Kidney epithelial cell (primary cell): ENCODE measurements around the gene IL13. TPM values are rescaled to one million over a fixed set of nuclear protein-coding genes. Genes with fewer than 3 reads are reported as not detected.
"Not testable (repeated sequence)": the region's sequence is repeated elsewhere in the genome, so short reads cannot be mapped to it uniquely, and the experiment has no call there.

ENCODE experiments used
- DNase-seq: peaks from one replicate; pipeline ENCODE4 v3.0.0-alpha.2; 2010; ENCODE audit warnings: low read depth
- H3K27me3 ChIP-seq: 2 replicates; pipeline ENCODE4 v1.6.0; 2011; ENCODE audit warnings: low read length; ENCODE audit not compliant: control insufficient read depth, insufficient read depth
- H3K36me3 ChIP-seq: 2 replicates; pipeline ENCODE4 v1.5.1; 2011; ENCODE audit warnings: low read length; ENCODE audit not compliant: control insufficient read depth, insufficient read depth
- H3K4me3 ChIP-seq: 2 replicates; pipeline ENCODE4 v1.5.1; 2011; ENCODE audit warnings: low read depth, mild to moderate bottlenecking, control low read depth, low read length
- CTCF ChIP-seq: IDR thresholded peaks from 2 replicates; pipeline ENCODE4 v1.5.1; 2011; ENCODE audit warnings: mild to moderate bottlenecking, moderate library complexity, low read length, control low read depth, inconsistent platforms; ENCODE audit not compliant: insufficient read depth, poor library complexity, severe bottlenecking
- total RNA-seq: library from RNA; depleted of rRNA; stranded (reverse); fragments of >200 nt; gene quantifications from 2 replicates; pipeline ENCODE4 v1.2.3, GENCODE V29; 2015

Gene IL13
- total RNA-seq, 1 donor from 2014 or later: not detected

- Histone ChIP-seq H3K4me3 (no peak overlapping the region), H3K27me3 (no peaks in the 10 kb centered on the region), H3K36me3 (no peaks in the 10 kb centered on the region)
- no peak for DNase-seq
- no peak for TF ChIP-seq CTCF
Observed at GRCh38 chr5:132628814-132629213, 29.2 kb upstream of the IL13 start.

DNA sequence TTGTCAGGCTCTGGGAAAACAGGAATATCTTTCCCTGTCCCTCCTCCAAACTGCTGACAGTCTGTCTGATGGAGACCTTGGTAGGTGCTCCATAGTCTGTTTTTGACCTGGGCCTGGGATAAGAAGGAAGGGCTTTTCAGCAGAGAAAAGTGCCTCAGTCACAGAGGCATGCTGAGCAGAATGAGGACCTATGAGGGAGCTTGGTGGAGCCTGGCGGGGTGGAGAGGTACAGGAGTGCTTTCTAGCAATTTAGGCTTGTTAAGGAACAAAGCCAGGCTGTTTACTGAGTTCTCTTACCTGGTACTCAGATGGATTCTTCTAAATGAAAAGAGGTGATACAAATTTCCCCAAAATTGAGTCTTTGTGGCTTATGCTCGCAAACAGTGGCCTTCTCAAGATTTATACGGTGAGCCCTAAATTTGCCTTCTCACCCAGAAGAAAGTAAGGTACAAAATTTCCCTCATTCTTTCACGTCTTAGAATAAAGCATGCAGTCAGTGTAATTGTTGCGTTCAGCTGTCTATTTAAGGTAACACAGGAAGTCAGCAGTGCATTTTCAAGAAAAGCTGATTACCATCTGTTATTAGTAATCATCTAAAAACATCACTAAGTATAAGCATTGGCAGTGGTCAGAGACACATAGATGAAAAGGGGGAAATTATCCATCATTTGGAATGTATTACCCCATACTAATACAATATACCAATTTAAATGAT is 28.6 kb upstream of the IL13 start:
- no peak for DNase-seq
- Histone ChIP-seq H3K27me3 (no peaks in the 10 kb centered on the region), H3K36me3 (no peaks in the 10 kb centered on the region), H3K4me3 (no peak overlapping the region)
- no peak for TF ChIP-seq CTCF

GRCh38 chr5:132633587-132633986 is 24.4 kb upstream of the IL13 start:
- not testable (repeated sequence) for H3K36me3 ChIP-seq, DNase-seq, H3K4me3 ChIP-seq, H3K27me3 ChIP-seq

DNA sequence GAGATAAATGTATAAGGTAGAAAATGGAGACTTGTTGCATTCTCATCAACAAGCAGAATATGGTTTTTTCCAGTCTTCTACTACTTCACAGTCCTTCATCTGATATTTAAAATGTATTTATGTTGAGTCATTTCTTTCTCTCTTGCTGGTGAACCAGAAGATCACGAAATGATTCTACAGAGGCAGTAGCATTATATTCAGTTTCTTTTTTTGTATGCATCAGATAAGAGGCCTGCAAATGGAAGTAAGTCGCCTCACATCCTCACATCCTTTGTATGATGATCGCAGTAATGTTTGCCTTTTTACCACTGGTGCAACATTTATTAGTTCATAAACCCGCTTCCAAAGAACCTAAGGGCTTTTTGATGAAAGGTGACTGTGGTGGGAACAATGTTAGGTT is 22.1 kb upstream of the IL13 start:
- no peaks in the 10 kb centered on the region for H3K36me3 ChIP-seq

GRCh38 chr5:132637241-132637640 is 20.7 kb upstream of the IL13 start:
- TF ChIP-seq CTCF: no peak
- H3K27me3 ChIP-seq: no peaks in the 10 kb centered on the region
- DNase-seq: no peak
- no peak overlapping the region for H3K4me3 ChIP-seq
- no peaks in the 10 kb centered on the region for H3K36me3 ChIP-seq

More for the DNA sequence above, 22.1 kb upstream of the IL13 start:
- Histone ChIP-seq H3K27me3 (no peaks in the 10 kb centered on the region), H3K4me3 (no peak overlapping the region)
- no peak for DNase-seq
- TF ChIP-seq CTCF: no peak

DNA sequence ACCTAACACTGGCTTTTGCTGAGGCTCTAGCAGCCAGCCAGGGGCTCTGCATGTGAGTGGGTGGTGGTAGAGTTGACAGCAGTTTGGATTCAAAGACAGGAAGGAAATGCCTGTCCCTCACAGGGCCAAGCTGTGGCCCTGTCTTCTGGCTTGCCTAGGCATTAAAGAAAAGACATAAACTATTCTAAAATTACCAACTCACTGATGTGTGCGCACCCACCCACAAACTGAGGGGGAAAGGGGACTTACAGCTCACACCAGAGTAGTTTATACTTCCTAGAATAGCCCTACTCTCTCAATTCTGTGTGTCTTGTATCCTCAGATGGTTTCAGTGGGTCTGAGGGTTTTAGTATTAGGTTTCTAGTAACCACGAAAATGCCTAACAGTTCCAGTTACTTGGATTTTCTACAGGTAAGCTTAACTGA is 18.3 kb upstream of the IL13 start:
- H3K4me3 ChIP-seq: no peak overlapping the region
- no peaks in the 10 kb centered on the region for H3K36me3 ChIP-seq
- no peak for TF ChIP-seq CTCF
- no peak for DNase-seq
- H3K27me3 ChIP-seq: no peaks in the 10 kb centered on the region
